ENCODE measurements around the gene FHIT. TPM values are rescaled to one million over a fixed set of nuclear protein-coding genes. Genes with fewer than 3 reads are reported as not detected.

Gene FHIT
- total and polyA plus RNA-seq, 10 of the 15 experiments (the other 5 are each of a cell fraction or from before 2014, with no cell fraction given) = 4.2 to 14.9 (median 9.4) TPM

GRCh38 chr3:59879031-59879581, 1372.1 kb downstream of the FHIT start (continued):
- TF ChIP-seq, protein P1, sequence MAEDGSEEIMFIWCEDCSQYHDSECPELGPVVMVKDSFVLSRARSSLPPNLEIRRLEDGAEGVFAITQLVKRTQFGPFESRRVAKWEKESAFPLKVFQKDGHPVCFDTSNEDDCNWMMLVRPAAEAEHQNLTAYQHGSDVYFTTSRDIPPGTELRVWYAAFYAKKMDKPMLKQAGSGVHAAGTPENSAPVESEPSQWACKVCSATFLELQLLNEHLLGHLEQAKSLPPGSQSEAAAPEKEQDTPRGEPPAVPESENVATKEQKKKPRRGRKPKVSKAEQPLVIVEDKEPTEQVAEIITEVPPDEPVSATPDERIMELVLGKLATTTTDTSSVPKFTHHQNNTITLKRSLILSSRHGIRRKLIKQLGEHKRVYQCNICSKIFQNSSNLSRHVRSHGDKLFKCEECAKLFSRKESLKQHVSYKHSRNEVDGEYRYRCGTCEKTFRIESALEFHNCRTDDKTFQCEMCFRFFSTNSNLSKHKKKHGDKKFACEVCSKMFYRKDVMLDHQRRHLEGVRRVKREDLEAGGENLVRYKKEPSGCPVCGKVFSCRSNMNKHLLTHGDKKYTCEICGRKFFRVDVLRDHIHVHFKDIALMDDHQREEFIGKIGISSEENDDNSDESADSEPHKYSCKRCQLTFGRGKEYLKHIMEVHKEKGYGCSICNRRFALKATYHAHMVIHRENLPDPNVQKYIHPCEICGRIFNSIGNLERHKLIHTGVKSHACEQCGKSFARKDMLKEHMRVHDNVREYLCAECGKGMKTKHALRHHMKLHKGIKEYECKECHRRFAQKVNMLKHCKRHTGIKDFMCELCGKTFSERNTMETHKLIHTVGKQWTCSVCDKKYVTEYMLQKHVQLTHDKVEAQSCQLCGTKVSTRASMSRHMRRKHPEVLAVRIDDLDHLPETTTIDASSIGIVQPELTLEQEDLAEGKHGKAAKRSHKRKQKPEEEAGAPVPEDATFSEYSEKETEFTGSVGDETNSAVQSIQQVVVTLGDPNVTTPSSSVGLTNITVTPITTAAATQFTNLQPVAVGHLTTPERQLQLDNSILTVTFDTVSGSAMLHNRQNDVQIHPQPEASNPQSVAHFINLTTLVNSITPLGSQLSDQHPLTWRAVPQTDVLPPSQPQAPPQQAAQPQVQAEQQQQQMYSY (CRISPR knock-in tag; IDR thresholded peaks at IDR 0.05) = no peak

DNA sequence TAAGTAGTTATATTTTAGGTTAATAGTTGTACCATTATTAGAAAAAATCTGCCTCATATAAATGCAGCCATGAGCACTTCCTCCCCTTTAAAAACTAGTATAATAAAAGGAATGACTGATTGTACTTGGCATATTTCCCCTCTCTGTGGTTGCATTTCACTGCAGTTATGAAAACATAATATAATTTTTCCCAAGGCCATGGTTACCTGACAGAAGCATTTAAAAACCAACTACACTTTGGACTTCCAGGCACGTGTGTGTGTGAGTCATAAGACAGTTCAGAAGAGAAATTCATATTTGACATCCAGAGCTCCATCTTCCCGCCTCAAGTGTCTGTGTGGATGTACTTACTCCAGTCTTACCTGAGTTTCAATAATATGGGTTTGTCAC, 1373.2 kb downstream of the FHIT start:
- POLR2A ChIA-PET = no interaction called here
- RAD21 ChIA-PET (ENCODE audit: unreplicated experiment) = no interaction called here
- no peaks in the 10 kb centered on the region for H4K20me1 ChIP-seq (ENCODE audit: control insufficient read depth, insufficient read depth)
- no peak overlapping the region for H2AFZ ChIP-seq (ENCODE audit: control insufficient read depth, low read depth, low read length)
- intact Hi-C loops (cut with micrococcal nuclease; ENCODE audit: unreplicated experiment) = no loop called here
- BruUV-seq (replicated peaks) = no TSS peak
- DNase-seq (ENCODE audit: low read depth, low spot score) = no peak
- H3K9ac ChIP-seq (ENCODE audit: control insufficient read depth, insufficient read depth, low read length) = no peak overlapping the region
- no peaks in the 10 kb centered on the region for H3K9me3 ChIP-seq (replicated peaks; ENCODE audit: control insufficient read depth, insufficient read depth, low read length)
- H3K27me3 ChIP-seq (replicated peaks in 1 of 2; ENCODE audit: control insufficient read depth in 2 of 2, insufficient read depth in 2 of 2, low read length in 1 of 2) = no peaks in the 10 kb centered on the region
- CTCF ChIA-PET = no interaction called here
- H3K79me2 ChIP-seq (ENCODE audit: control insufficient read depth, insufficient read depth, low read length) = no peaks in the 10 kb centered on the region
- SMC1A ChIA-PET (ENCODE audit: uncharacterized antibody, unreplicated experiment) = interaction anchor here (0.6 to 0.8 kb wide), 2 partner anchors 21 to 677 kb away, joined by 3 to 4 read pairs; no protein-coding TSS in a partner anchor
- H3K4me2 ChIP-seq (ENCODE audit: control insufficient read depth, insufficient read depth) = no peak overlapping the region
- FAIRE-seq = no peak
- 0% methylated on average over 2 of the region's 2 CpGs for WGBS (ENCODE audit: insufficient coverage, insufficient replicate concordance, low lambda C conversion rate, missing lambda C conversion rate)
- H3K4me1 ChIP-seq (ENCODE audit: control insufficient read depth, insufficient read depth, low read length) = 0 out of 2 replicates have a peak, but pooled peaks cover 3% of the 10 kb centered on the region
- ATAC-seq = no peak
- no peaks in the 10 kb centered on the region for H3K36me3 ChIP-seq (ENCODE audit: control insufficient read depth in 2 of 2, insufficient read depth in 2 of 2, low read length in 1 of 2)
- in situ Hi-C loops (cut with MboI) = no loop called here
- H3K27ac ChIP-seq (ENCODE audit: control insufficient read depth, insufficient read depth) = no peak overlapping the region
- TF ChIP-seq, protein P2, sequence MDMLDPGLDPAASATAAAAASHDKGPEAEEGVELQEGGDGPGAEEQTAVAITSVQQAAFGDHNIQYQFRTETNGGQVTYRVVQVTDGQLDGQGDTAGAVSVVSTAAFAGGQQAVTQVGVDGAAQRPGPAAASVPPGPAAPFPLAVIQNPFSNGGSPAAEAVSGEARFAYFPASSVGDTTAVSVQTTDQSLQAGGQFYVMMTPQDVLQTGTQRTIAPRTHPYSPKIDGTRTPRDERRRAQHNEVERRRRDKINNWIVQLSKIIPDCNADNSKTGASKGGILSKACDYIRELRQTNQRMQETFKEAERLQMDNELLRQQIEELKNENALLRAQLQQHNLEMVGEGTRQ (IDR thresholded peaks at IDR 0.05; ENCODE audit: borderline replicate concordance, low read depth, low read length) = no peak
- TF ChIP-seq, protein P3, sequence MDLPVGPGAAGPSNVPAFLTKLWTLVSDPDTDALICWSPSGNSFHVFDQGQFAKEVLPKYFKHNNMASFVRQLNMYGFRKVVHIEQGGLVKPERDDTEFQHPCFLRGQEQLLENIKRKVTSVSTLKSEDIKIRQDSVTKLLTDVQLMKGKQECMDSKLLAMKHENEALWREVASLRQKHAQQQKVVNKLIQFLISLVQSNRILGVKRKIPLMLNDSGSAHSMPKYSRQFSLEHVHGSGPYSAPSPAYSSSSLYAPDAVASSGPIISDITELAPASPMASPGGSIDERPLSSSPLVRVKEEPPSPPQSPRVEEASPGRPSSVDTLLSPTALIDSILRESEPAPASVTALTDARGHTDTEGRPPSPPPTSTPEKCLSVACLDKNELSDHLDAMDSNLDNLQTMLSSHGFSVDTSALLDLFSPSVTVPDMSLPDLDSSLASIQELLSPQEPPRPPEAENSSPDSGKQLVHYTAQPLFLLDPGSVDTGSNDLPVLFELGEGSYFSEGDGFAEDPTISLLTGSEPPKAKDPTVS (IDR thresholded peaks at IDR 0.05; ENCODE audit: low read depth, low read length) = no peak
- TF ChIP-seq SIN3A (IDR thresholded peaks at IDR 0.05; ENCODE audit: low read depth, low read length) (no peak), MYB (IDR thresholded peaks at IDR 0.05; ENCODE audit: borderline replicate concordance, low read depth, low read length) (no peak), STAT1 (conservative IDR thresholded peaks at IDR 0.05) (no peak), HDGF (IDR thresholded peaks at IDR 0.05) (no peak), ESRRA (IDR thresholded peaks at IDR 0.05; ENCODE audit: low read length) (no peak), FOS (IDR thresholded peaks at IDR 0.05; ENCODE audit: borderline replicate concordance, extremely low read depth, insufficient read length) (no peak), NR2F1 (conservative IDR thresholded peaks at IDR 0.05) (no peak), RAD51 (IDR thresholded peaks at IDR 0.05) (no peak), KLF5 (IDR thresholded peaks at IDR 0.05; ENCODE audit: partially characterized antibody) (no peak), CHD4 (IDR thresholded peaks at IDR 0.05) (no peak)
- TF ChIP-seq, protein P4, sequence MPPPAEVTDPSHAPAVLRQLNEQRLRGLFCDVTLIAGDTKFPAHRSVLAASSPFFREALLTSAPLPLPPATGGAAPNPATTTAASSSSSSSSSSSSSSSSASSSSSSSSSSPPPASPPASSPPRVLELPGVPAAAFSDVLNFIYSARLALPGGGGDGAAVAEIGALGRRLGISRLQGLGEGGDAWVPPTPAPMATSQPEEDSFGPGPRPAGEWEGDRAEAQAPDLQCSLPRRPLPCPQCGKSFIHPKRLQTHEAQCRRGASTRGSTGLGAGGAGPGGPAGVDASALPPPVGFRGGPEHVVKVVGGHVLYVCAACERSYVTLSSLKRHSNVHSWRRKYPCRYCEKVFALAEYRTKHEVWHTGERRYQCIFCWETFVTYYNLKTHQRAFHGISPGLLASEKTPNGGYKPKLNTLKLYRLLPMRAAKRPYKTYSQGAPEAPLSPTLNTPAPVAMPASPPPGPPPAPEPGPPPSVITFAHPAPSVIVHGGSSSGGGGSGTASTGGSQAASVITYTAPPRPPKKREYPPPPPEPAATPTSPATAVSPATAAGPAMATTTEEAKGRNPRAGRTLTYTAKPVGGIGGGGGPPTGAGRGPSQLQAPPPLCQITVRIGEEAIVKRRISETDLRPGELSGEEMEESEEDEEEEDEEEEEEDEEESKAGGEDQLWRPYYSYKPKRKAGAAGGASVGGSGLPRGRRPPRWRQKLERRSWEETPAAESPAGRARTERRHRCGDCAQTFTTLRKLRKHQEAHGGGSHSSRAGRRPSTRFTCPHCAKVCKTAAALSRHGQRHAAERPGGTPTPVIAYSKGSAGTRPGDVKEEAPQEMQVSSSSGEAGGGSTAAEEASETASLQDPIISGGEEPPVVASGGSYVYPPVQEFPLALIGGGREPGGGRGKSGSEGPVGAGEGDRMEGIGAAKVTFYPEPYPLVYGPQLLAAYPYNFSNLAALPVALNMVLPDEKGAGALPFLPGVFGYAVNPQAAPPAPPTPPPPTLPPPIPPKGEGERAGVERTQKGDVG (CRISPR knock-in tag; IDR thresholded peaks at IDR 0.05) = no peak
- H3K4me3 ChIP-seq = no peak overlapping the region
